Measurements from ENCODE around the gene MRPL41. TPM values are rescaled to one million over a fixed set of nuclear protein-coding genes. Genes with fewer than 3 reads are reported as not detected.

MRPL41 gene
- total and polyA plus RNA-seq, 2 of the 13 experiments (the other 11 are each of a cell fraction or from before 2014, with no cell fraction given): 20.9 to 54.0 TPM

DNA sequence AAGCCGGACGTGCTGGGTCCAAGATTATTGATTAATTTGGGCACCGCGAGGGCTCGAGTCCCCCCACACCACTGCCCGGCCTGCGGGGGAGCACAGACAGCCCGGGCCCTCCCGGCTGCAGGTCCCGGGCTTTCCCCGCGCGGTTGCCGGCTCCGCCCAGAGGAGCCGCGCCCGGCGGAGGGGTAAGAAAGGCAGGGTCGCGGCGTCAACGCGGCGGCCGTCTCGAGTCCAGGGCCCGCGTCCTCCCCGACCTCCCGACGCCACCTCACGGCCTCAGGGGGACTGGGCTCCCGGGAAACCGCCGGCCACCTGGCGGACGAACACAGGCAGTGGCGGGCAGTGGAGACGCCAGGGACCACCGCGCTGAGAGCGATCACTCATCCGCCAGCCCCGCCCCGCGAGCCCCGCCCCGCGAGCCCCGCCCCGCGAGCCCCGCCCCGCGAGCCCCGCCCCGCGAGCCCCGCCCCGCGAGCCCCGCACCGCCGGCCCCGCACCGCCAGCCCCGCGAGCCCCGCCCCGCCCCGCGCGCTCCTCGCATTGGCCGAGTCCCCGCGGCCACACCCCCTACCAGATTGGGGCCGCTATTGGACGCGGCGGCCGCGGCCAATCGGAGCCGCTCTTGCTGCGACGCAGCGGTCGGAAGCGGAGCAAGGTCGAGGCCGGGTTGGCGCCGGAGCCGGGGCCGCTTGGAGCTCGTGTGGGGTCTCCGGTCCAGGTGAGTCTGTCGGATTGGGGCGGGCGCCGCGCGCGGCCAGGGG is at the start of gene MRPL41 (continued):
- TF ChIP-seq HNF4G (IDR thresholded peaks at IDR 0.05; ENCODE audit: borderline replicate concordance, low read depth, low read length) (peak; percentile 16; the same call in 1 of the 2 replicates), HNF4G (CRISPR knock-in tag; IDR thresholded peaks at IDR 0.05; ENCODE audit: borderline replicate concordance, low read depth) (no peak), ZKSCAN1 (IDR thresholded peaks at IDR 0.05; ENCODE audit: low read length) (no peak), CREM (IDR thresholded peaks at IDR 0.05) (no peak), CREM (CRISPR knock-in tag; IDR thresholded peaks at IDR 0.05) (no peak), IKZF4 (CRISPR knock-in tag; IDR thresholded peaks at IDR 0.05; ENCODE audit: borderline replicate concordance, low read depth, not compliant biosample characterization) (no peak), ZNF317 (CRISPR knock-in tag; IDR thresholded peaks at IDR 0.05) (no peak), JUN (CRISPR knock-in tag; IDR thresholded peaks at IDR 0.05) (no peak), ZNF550 (CRISPR knock-in tag; IDR thresholded peaks at IDR 0.05; ENCODE audit: borderline replicate concordance) (no peak), MATR3 (CRISPR knock-in tag; IDR thresholded peaks at IDR 0.05) (no peak), RCOR2 (CRISPR knock-in tag; IDR thresholded peaks at IDR 0.05) (no peak), ZNF510 (CRISPR knock-in tag; IDR thresholded peaks at IDR 0.05; ENCODE audit: low read depth) (no peak)
- TF ChIP-seq, protein P1, sequence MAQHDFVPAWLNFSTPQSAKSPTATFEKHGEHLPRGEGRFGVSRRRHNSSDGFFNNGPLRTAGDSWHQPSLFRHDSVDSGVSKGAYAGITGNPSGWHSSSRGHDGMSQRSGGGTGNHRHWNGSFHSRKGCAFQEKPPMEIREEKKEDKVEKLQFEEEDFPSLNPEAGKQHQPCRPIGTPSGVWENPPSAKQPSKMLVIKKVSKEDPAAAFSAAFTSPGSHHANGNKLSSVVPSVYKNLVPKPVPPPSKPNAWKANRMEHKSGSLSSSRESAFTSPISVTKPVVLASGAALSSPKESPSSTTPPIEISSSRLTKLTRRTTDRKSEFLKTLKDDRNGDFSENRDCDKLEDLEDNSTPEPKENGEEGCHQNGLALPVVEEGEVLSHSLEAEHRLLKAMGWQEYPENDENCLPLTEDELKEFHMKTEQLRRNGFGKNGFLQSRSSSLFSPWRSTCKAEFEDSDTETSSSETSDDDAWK (CRISPR knock-in tag; IDR thresholded peaks at IDR 0.05): no peak
- TF ChIP-seq, protein P2, sequence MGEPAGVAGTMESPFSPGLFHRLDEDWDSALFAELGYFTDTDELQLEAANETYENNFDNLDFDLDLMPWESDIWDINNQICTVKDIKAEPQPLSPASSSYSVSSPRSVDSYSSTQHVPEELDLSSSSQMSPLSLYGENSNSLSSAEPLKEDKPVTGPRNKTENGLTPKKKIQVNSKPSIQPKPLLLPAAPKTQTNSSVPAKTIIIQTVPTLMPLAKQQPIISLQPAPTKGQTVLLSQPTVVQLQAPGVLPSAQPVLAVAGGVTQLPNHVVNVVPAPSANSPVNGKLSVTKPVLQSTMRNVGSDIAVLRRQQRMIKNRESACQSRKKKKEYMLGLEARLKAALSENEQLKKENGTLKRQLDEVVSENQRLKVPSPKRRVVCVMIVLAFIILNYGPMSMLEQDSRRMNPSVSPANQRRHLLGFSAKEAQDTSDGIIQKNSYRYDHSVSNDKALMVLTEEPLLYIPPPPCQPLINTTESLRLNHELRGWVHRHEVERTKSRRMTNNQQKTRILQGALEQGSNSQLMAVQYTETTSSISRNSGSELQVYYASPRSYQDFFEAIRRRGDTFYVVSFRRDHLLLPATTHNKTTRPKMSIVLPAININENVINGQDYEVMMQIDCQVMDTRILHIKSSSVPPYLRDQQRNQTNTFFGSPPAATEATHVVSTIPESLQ (CRISPR knock-in tag; conservative IDR thresholded peaks at IDR 0.05): no peak
- TF ChIP-seq, protein P3, sequence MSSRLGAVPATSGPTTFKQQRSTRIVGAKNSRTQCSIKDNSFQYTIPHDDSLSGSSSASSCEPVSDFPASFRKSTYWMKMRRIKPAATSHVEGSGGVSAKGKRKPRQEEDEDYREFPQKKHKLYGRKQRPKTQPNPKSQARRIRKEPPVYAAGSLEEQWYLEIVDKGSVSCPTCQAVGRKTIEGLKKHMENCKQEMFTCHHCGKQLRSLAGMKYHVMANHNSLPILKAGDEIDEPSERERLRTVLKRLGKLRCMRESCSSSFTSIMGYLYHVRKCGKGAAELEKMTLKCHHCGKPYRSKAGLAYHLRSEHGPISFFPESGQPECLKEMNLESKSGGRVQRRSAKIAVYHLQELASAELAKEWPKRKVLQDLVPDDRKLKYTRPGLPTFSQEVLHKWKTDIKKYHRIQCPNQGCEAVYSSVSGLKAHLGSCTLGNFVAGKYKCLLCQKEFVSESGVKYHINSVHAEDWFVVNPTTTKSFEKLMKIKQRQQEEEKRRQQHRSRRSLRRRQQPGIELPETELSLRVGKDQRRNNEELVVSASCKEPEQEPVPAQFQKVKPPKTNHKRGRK (CRISPR knock-in tag; IDR thresholded peaks at IDR 0.05): no peak
- TF ChIP-seq, protein P4, sequence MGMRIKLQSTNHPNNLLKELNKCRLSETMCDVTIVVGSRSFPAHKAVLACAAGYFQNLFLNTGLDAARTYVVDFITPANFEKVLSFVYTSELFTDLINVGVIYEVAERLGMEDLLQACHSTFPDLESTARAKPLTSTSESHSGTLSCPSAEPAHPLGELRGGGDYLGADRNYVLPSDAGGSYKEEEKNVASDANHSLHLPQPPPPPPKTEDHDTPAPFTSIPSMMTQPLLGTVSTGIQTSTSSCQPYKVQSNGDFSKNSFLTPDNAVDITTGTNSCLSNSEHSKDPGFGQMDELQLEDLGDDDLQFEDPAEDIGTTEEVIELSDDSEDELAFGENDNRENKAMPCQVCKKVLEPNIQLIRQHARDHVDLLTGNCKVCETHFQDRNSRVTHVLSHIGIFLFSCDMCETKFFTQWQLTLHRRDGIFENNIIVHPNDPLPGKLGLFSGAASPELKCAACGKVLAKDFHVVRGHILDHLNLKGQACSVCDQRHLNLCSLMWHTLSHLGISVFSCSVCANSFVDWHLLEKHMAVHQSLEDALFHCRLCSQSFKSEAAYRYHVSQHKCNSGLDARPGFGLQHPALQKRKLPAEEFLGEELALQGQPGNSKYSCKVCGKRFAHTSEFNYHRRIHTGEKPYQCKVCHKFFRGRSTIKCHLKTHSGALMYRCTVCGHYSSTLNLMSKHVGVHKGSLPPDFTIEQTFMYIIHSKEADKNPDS (CRISPR knock-in tag; IDR thresholded peaks at IDR 0.05): no peak; the same call in 1 of the 2 replicates
- TF ChIP-seq, protein P5, sequence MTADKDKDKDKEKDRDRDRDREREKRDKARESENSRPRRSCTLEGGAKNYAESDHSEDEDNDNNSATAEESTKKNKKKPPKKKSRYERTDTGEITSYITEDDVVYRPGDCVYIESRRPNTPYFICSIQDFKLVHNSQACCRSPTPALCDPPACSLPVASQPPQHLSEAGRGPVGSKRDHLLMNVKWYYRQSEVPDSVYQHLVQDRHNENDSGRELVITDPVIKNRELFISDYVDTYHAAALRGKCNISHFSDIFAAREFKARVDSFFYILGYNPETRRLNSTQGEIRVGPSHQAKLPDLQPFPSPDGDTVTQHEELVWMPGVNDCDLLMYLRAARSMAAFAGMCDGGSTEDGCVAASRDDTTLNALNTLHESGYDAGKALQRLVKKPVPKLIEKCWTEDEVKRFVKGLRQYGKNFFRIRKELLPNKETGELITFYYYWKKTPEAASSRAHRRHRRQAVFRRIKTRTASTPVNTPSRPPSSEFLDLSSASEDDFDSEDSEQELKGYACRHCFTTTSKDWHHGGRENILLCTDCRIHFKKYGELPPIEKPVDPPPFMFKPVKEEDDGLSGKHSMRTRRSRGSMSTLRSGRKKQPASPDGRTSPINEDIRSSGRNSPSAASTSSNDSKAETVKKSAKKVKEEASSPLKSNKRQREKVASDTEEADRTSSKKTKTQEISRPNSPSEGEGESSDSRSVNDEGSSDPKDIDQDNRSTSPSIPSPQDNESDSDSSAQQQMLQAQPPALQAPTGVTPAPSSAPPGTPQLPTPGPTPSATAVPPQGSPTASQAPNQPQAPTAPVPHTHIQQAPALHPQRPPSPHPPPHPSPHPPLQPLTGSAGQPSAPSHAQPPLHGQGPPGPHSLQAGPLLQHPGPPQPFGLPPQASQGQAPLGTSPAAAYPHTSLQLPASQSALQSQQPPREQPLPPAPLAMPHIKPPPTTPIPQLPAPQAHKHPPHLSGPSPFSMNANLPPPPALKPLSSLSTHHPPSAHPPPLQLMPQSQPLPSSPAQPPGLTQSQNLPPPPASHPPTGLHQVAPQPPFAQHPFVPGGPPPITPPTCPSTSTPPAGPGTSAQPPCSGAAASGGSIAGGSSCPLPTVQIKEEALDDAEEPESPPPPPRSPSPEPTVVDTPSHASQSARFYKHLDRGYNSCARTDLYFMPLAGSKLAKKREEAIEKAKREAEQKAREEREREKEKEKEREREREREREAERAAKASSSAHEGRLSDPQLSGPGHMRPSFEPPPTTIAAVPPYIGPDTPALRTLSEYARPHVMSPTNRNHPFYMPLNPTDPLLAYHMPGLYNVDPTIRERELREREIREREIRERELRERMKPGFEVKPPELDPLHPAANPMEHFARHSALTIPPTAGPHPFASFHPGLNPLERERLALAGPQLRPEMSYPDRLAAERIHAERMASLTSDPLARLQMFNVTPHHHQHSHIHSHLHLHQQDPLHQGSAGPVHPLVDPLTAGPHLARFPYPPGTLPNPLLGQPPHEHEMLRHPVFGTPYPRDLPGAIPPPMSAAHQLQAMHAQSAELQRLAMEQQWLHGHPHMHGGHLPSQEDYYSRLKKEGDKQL (CRISPR knock-in tag; IDR thresholded peaks at IDR 0.05; ENCODE audit: low read depth): no peak

Measured in HepG2 (cell line).